A673 (cell line): ENCODE data around the gene UNC13C. TPM values are rescaled to one million over a fixed set of nuclear protein-coding genes. Genes with fewer than 3 reads are reported as not detected.

Source experiments
- BruUV-seq: library from RNA; stranded (reverse); fragments of 400-500 nt; replicated peaks from 2 replicates; lab custom pipeline; 2021; lab: Mats Ljungman, UMichigan
- CTCF ChIA-PET: fragments of 300-600 bp; sonication (Branson Sonifier 250); formaldehyde crosslinking; loops from one replicate; lab custom pipeline; 2022; ENCODE audit warnings: antibody characterized with exemption; lab: Charles Lee
- POLR2A ChIA-PET: fragments of 300-600 bp; sonication (Branson Sonifier 250); formaldehyde crosslinking; loops from one replicate; lab custom pipeline; 2022; ENCODE audit warnings: antibody characterized with exemption; ENCODE audit not compliant: low non-redundant PET; lab: Charles Lee
- DNase-seq: peaks from one replicate; pipeline ENCODE4 v3.0.0-alpha.2; 2015; ENCODE audit warnings: low spot score
- H3K27ac ChIP-seq: fragments of 200-600 bp; sonication (generic); 2 replicates; pipeline ENCODE4 v1.5.1; 2016; ENCODE audit warnings: mixed run types, low read depth, mild to moderate bottlenecking, mixed read lengths, antibody characterized with exemption, low read length; ENCODE audit not compliant: poor library complexity, severe bottlenecking
- H3K27me3 ChIP-seq: fragments of 200-600 bp; sonication (generic); replicated peaks from 2 replicates; pipeline ENCODE4 v1.6.1; 2017; ENCODE audit warnings: mixed run types, low read depth, mild to moderate bottlenecking, mixed read lengths, antibody characterized with exemption, low read length; ENCODE audit not compliant: insufficient read depth, poor library complexity
- H3K36me3 ChIP-seq: fragments of 200-600 bp; sonication (generic); 2 replicates; pipeline ENCODE4 v1.6.1; 2016; ENCODE audit warnings: mixed run types, mild to moderate bottlenecking, mixed read lengths, antibody characterized with exemption, low read length; ENCODE audit not compliant: insufficient read depth, poor library complexity, severe bottlenecking
- H3K4me1 ChIP-seq: fragments of 200-600 bp; sonication (generic); 2 replicates; pipeline ENCODE4 v1.6.1; 2017; ENCODE audit warnings: mixed run types, mild to moderate bottlenecking, mixed read lengths, antibody characterized with exemption, low read length; ENCODE audit not compliant: insufficient read depth, poor library complexity, severe bottlenecking
- H3K4me3 ChIP-seq: fragments of 200-600 bp; sonication (generic); 2 replicates; pipeline ENCODE4 v1.5.1; 2016; ENCODE audit warnings: low read depth, mixed run types, mild to moderate bottlenecking, mixed read lengths, low read length; ENCODE audit not compliant: poor library complexity, severe bottlenecking
- H3K9me3 ChIP-seq: fragments of 200-600 bp; sonication (generic); 2 replicates; pipeline ENCODE4 v1.6.1; 2016; ENCODE audit warnings: mixed run types, low read depth, mild to moderate bottlenecking, mixed read lengths, antibody characterized with exemption, low read length; ENCODE audit not compliant: poor library complexity, severe bottlenecking
- CTCF ChIP-seq: fragments of 300-800, 200-600 bp; sonication (generic); conservative IDR thresholded peaks from 2 replicates; pipeline ENCODE4 v1.5.1; 2017; ENCODE audit warnings: low read depth, mild to moderate bottlenecking, antibody characterized with exemption, low read length, moderate library complexity, mixed read lengths
- EZH2 ChIP-seq: fragments of 200-600 bp; sonication (generic); IDR thresholded peaks from 2 replicates; pipeline ENCODE4 v1.6.1; 2017; ENCODE audit warnings: borderline replicate concordance, low read depth, mild to moderate bottlenecking, mixed read lengths, antibody characterized with exemption, low read length; ENCODE audit not compliant: poor library complexity, severe bottlenecking
- intact Hi-C: fragments of 100-400 bp; cut with micrococcal nuclease; formaldehyde crosslinking; loops from one replicate; pipeline ENCODE4 v1.10.0; 2022; ENCODE audit not compliant: unreplicated experiment
- total RNA-seq: library from RNA; stranded (reverse); gene quantifications from 2 replicates; pipeline ENCODE4 v1.2.3, GENCODE V29; 2021

The UNC13C gene
- total RNA-seq, 1 experiment from 2014 or later: not detected

DNA sequence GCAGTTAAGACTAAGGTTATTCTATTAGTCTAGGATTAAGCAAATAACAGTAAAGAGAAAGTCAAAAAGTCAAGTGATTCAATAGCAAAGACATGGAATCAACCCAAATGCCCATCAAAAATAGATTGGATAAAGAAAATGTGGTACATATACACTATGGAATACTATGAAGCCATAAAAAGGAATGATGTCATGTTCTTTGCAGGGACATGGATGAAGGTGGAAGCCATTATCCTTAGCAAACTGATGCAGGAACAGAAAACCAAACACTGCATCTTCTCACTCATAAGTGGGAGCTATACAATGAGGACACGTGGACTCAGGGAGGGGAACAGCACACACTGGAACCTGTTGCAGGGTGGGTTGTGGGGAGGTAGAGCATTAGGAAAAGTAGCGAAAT lies 29.0 kb downstream of the UNC13C start:
- H3K27ac ChIP-seq: no peak overlapping the region
- intact Hi-C loops: no loop called here
- ChIA-PET CTCF (no interaction called here), POLR2A (no interaction called here)
- H3K36me3 ChIP-seq: no peaks in the 10 kb centered on the region
- no peak overlapping the region for H3K4me3 ChIP-seq
- no peaks in the 10 kb centered on the region for H3K9me3 ChIP-seq
- BruUV-seq: no TSS peak
- no peak for DNase-seq
- no peaks in the 10 kb centered on the region for H3K27me3 ChIP-seq
- H3K4me1 ChIP-seq: no peaks in the 10 kb centered on the region
- no peak for TF ChIP-seq CTCF
- TF ChIP-seq EZH2: no peak

DNA sequence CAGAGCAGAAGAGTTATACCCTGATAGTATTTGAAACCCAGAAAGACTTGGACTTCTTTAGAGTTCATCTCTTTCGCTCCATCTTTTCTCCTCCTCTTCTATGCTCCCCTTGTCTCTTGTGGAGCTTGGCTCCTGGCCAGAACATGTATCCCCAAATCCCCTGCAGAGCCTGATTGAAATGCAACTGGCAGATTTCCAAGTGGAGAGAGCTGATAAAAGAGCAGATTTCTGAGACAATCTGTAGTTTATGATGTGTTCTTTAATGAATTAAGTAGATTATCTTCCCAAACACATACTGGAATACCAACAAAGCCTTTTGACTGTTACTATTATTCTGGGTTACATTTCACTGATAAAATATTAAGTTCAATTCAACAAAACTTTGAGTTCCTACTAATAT lies 33.4 kb downstream of the UNC13C start:
- intact Hi-C loops: no loop called here
- Histone ChIP-seq H3K9me3 (no peaks in the 10 kb centered on the region), H3K27ac (no peak overlapping the region), H3K4me1 (no peaks in the 10 kb centered on the region), H3K36me3 (no peaks in the 10 kb centered on the region), H3K27me3 (no peaks in the 10 kb centered on the region), H3K4me3 (no peak overlapping the region)
- BruUV-seq: no TSS peak
- CTCF ChIA-PET: no interaction called here
- POLR2A ChIA-PET: no interaction called here
- TF ChIP-seq CTCF (no peak), EZH2 (no peak)
- no peak for DNase-seq

DNA sequence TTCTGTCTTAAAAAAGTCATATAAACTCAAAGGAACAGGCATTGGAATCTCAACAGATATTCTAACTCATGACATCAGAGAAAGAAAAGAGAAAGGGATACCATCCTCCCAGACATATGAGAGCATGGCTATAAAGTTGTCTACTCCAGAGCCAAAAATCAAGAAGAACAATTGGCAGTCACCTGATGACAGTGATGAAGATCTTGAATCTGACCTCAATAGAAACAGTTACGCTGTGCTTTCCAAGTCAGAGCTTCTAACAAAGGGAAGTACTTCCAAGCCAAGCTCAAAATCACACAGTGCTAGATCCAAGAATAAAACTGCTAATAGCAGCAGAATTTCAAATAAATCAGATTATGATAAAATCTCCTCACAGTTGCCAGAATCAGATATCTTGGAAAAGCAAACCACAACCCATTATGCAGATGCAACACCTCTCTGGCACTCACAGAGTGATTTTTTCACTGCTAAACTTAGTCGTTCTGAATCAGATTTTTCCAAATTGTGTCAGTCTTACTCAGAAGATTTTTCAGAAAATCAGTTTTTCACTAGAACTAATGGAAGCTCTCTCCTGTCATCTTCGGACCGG lies 35.9 kb downstream of the UNC13C start:
- H3K4me1 ChIP-seq: no peaks in the 10 kb centered on the region
- no peak for DNase-seq
- no peaks in the 10 kb centered on the region for H3K36me3 ChIP-seq
- TF ChIP-seq EZH2 (no peak), CTCF (no peak)
- H3K4me3 ChIP-seq: no peak overlapping the region
- BruUV-seq: no TSS peak
- intact Hi-C loops: no loop called here
- H3K27me3 ChIP-seq: no peaks in the 10 kb centered on the region
- H3K9me3 ChIP-seq: no peaks in the 10 kb centered on the region
- no peak overlapping the region for H3K27ac ChIP-seq
- POLR2A ChIA-PET: interaction anchor here (0.6 kb wide), 1 partner anchor 50 kb away, joined by 6 read pairs; no protein-coding TSS in a partner anchor
- CTCF ChIA-PET: no interaction called here
